Astrocyte (in vitro differentiated cells and primary cell): Measurements from ENCODE around the gene GAMT. TPM values are rescaled to one million over a fixed set of nuclear protein-coding genes. Genes with fewer than 3 reads are reported as not detected.
"Not testable (repeated sequence)": the region's sequence is repeated elsewhere in the genome, so short reads cannot be mapped to it uniquely, and the experiment has no call there.

Experiments used
- DNase-seq: peaks from one replicate; pipeline ENCODE4 v3.0.0-alpha.2; 2010; ENCODE audit warnings: low read depth
- FAIRE-seq: peaks from 2 replicates; lab custom pipeline; 2011; peaks lifted over from hg19 to GRCh38; lab: Jason Lieb, UNC
- H2AFZ ChIP-seq: 2 replicates; pipeline ENCODE4 v1.6.0; 2012; ENCODE audit warnings: low read depth, low read length, inconsistent platforms
- H3K27ac ChIP-seq: 2 replicates; pipeline ENCODE4 v1.5.1; 2011; ENCODE audit warnings: low read depth, low read length, inconsistent platforms
- H3K27me3 ChIP-seq: 2 replicates; pipeline ENCODE4 v1.6.0; 2011; ENCODE audit warnings: low read length, inconsistent platforms; ENCODE audit not compliant: insufficient read depth
- H3K36me3 ChIP-seq: 2 replicates; pipeline ENCODE4 v1.5.1; 2011; ENCODE audit warnings: low read length, inconsistent platforms; ENCODE audit not compliant: insufficient read depth
- H3K4me1 ChIP-seq: 2 replicates; pipeline ENCODE4 v1.5.1; 2011; ENCODE audit warnings: low read length, inconsistent platforms; ENCODE audit not compliant: insufficient read depth
- H3K4me2 ChIP-seq: 2 replicates; pipeline ENCODE4 v1.6.0; 2012; ENCODE audit warnings: low read length, inconsistent platforms
- H3K4me3 ChIP-seq: 2 replicates; pipeline ENCODE4 v1.5.1; 2011; ENCODE audit warnings: low read depth, mild to moderate bottlenecking, low read length, inconsistent platforms; ENCODE audit not compliant: insufficient read depth
- H3K79me2 ChIP-seq: 2 replicates; pipeline ENCODE4 v1.6.0; 2012; ENCODE audit warnings: mild to moderate bottlenecking, low read length, inconsistent platforms; ENCODE audit not compliant: insufficient read depth
- H3K9ac ChIP-seq: 2 replicates; pipeline ENCODE4 v1.6.0; 2012; ENCODE audit warnings: mild to moderate bottlenecking, low read length, inconsistent platforms
- H3K9me3 ChIP-seq: 2 replicates; pipeline ENCODE4 v1.5.1; 2012; ENCODE audit warnings: low read depth, mild to moderate bottlenecking, low read length, inconsistent platforms; ENCODE audit not compliant: insufficient read depth
- H4K20me1 ChIP-seq: 2 replicates; pipeline ENCODE4 v1.6.0; 2012; ENCODE audit warnings: low read length, inconsistent platforms; ENCODE audit not compliant: insufficient read depth
- H3K27ac Mint-ChIP-seq: one replicate; pipeline ENCODE4 v1.8.0; 2021; ENCODE audit warnings: mild to moderate bottlenecking, mixed read lengths; ENCODE audit not compliant: unreplicated experiment
- H3K27me3 Mint-ChIP-seq: one replicate; pipeline ENCODE4 v1.8.0; 2021; ENCODE audit warnings: low read depth, mixed read lengths; ENCODE audit not compliant: unreplicated experiment
- H3K36me3 Mint-ChIP-seq: one replicate; pipeline ENCODE4 v1.8.0; 2021; ENCODE audit warnings: low read depth, mixed read lengths; ENCODE audit not compliant: unreplicated experiment
- H3K4me1 Mint-ChIP-seq: one replicate; pipeline ENCODE4 v1.8.0; 2021; ENCODE audit warnings: low read depth, mixed read lengths; ENCODE audit not compliant: unreplicated experiment
- H3K4me3 Mint-ChIP-seq: one replicate; pipeline ENCODE4 v1.8.0; 2021; ENCODE audit warnings: mild to moderate bottlenecking, moderate library complexity, mixed read lengths; ENCODE audit not compliant: unreplicated experiment
- H3K9me3 Mint-ChIP-seq: one replicate; pipeline ENCODE4 v1.8.0; 2021; ENCODE audit warnings: mild to moderate bottlenecking, mixed read lengths; ENCODE audit not compliant: unreplicated experiment
- EZH2 ChIP-seq: IDR thresholded peaks from 2 replicates; pipeline ENCODE4 v1.6.1; 2012; ENCODE audit warnings: mild to moderate bottlenecking, low read length, inconsistent platforms; ENCODE audit not compliant: insufficient read depth
- total RNA-seq: library from RNA; stranded (reverse); gene quantifications from 2 replicates; pipeline ENCODE4 v1.2.1, GENCODE V29; 2021
- TF ChIP-seq, protein P1 (sequence below): IDR thresholded peaks from 2 replicates; pipeline ENCODE4 v1.5.1; 2011; ENCODE audit warnings: low read depth, mild to moderate bottlenecking, inconsistent platforms, low read length, moderate library complexity; ENCODE audit not compliant: insufficient read depth

Gene GAMT
- total RNA-seq, 1 donor from 2014 or later = 35.9 TPM

DNA sequence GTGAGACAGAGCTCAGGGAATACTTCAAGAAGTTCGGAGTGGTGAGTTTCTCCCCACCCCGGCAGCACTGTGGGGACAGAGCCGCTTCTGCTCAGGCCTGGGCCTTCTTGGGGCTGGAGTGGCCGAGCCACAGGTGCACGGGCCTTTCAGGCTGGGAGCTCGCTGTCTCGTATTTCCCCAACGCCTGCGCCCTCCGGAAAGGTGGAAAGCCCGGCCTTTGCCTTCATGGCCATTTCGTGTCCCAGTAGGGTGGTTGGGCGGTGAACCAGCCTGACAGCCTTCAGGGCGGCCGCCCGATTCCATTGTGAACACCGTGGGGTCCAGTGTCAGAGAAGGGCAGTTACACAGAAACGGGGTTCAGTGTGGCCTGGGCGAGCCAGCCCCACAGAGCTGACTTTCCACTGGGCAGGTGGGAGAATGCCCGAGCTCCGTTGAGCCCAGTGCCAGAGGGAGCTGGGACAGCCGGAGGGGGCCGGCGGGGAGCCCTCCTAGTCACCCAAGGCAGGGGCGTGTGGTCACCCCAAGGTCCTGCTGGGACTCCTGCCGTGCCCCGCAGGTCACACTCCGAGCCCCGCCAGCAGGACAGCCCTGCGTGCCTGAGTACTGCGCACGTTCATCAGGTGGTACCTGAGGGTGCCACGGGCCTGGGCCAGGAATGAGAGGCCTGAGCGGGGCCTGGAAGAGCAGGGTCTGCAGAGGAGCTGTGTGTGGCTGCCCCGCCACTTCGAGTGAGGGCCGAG, 20.0 kb upstream of the GAMT start:
- Mint-ChIP-seq H3K27me3 (no peaks in the 10 kb centered on the region), H3K4me3 (no peak overlapping the region), H3K27ac (peak overlapping the region; percentile 47), H3K4me1 (peaks cover 16% of the 10 kb centered on the region), H3K36me3 (peaks cover 3% of the 10 kb centered on the region), H3K9me3 (no peaks in the 10 kb centered on the region)
- H3K27me3 ChIP-seq = no peaks in the 10 kb centered on the region
- no peak for TF ChIP-seq EZH2
- TF ChIP-seq, protein P1, sequence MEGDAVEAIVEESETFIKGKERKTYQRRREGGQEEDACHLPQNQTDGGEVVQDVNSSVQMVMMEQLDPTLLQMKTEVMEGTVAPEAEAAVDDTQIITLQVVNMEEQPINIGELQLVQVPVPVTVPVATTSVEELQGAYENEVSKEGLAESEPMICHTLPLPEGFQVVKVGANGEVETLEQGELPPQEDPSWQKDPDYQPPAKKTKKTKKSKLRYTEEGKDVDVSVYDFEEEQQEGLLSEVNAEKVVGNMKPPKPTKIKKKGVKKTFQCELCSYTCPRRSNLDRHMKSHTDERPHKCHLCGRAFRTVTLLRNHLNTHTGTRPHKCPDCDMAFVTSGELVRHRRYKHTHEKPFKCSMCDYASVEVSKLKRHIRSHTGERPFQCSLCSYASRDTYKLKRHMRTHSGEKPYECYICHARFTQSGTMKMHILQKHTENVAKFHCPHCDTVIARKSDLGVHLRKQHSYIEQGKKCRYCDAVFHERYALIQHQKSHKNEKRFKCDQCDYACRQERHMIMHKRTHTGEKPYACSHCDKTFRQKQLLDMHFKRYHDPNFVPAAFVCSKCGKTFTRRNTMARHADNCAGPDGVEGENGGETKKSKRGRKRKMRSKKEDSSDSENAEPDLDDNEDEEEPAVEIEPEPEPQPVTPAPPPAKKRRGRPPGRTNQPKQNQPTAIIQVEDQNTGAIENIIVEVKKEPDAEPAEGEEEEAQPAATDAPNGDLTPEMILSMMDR = no peak
- H3K4me3 ChIP-seq = no peak overlapping the region
- H3K79me2 ChIP-seq = peaks cover 95% of the 10 kb centered on the region
- no peak overlapping the region for H3K27ac ChIP-seq
- DNase-seq (no peak), FAIRE-seq (no peak)
- H3K36me3 ChIP-seq = peaks cover 29% of the 10 kb centered on the region
- no peak overlapping the region for H3K4me2 ChIP-seq
- peaks cover 95% of the 10 kb centered on the region for H4K20me1 ChIP-seq
- no peak overlapping the region for H2AFZ ChIP-seq
- no peaks in the 10 kb centered on the region for H3K9me3 ChIP-seq
- H3K9ac ChIP-seq = no peak overlapping the region
- peaks cover 28% of the 10 kb centered on the region for H3K4me1 ChIP-seq

DNA sequence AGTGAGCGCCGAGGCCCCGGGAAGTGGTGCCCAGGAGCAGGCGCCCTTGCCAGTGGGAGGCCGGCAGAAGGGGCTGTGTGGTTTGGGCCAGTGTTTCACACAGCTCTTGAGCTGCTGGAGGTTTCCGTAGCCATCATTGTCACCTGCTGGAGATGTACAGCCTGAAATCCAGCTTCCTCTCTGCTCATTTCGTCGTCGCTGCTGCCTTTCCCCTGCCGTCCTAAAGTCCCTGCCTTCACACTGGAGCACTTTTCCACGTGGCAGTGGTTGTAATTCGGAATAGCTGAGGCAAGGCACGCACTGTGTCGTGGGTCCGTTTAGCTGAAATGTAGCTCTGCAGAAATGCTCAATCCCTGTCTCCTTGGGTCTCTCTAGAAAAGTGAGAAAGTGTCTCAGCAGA, 19.2 kb upstream of the GAMT start:
- Histone ChIP-seq H2AFZ (no peak overlapping the region), H3K4me1 (peaks cover 33% of the 10 kb centered on the region), H3K27ac (no peak overlapping the region), H4K20me1 (peaks cover 95% of the 10 kb centered on the region), H3K36me3 (peaks cover 26% of the 10 kb centered on the region), H3K9ac (no peak overlapping the region), H3K27me3 (no peaks in the 10 kb centered on the region), H3K4me3 (no peak overlapping the region), H3K79me2 (peaks cover 95% of the 10 kb centered on the region), H3K9me3 (no peaks in the 10 kb centered on the region), H3K4me2 (no peak overlapping the region)
- H3K27ac Mint-ChIP-seq = no peak overlapping the region
- TF ChIP-seq EZH2 = no peak
- TF ChIP-seq, protein P1 = no peak
- H3K9me3 Mint-ChIP-seq = no peaks in the 10 kb centered on the region
- H3K4me1 Mint-ChIP-seq = peaks cover 24% of the 10 kb centered on the region
- no peak overlapping the region for H3K4me3 Mint-ChIP-seq
- FAIRE-seq (no peak), DNase-seq (no peak)
- peaks cover 6% of the 10 kb centered on the region for H3K36me3 Mint-ChIP-seq
- no peaks in the 10 kb centered on the region for H3K27me3 Mint-ChIP-seq

DNA sequence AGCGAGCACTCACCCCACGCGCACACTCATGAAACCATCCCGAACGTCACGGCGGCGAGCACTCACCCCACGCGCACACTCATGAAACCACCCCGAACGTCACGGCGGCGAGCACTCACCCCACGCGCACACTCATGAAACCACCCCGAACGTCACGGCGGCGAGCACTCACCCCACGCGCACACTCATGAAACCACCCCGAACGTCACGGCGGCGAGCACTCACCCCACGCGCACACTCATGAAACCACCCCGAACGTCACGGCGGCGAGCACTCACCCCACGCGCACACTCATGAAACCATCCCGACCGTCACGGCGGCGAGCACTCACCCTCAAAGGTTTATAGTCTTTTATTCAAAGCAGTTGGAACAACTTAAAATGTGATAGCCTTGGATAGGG, 18.7 kb upstream of the GAMT start:
- not testable (repeated sequence) for H2AFZ ChIP-seq, H3K27me3 ChIP-seq, H3K27ac ChIP-seq, H3K27me3 Mint-ChIP-seq, H3K27ac Mint-ChIP-seq, H3K9me3 Mint-ChIP-seq, H3K36me3 Mint-ChIP-seq, H3K4me2 ChIP-seq, H3K4me3 Mint-ChIP-seq, DNase-seq, H3K9me3 ChIP-seq, FAIRE-seq, H3K4me3 ChIP-seq, H3K9ac ChIP-seq
- peaks cover 34% of the 10 kb centered on the region for H3K4me1 ChIP-seq
- peaks cover 27% of the 10 kb centered on the region for H3K4me1 Mint-ChIP-seq
- peaks cover 94% of the 10 kb centered on the region for H4K20me1 ChIP-seq
- peaks cover 26% of the 10 kb centered on the region for H3K36me3 ChIP-seq
- H3K79me2 ChIP-seq = peaks cover 96% of the 10 kb centered on the region
